Mesenchymal stem cell (in vitro differentiated cells and primary cell): ENCODE measurements around the gene MRPL34.

Experiments used
- DNase-seq: peaks from one replicate; pipeline ENCODE4 v3.0.0-alpha.2; 2013
- H2AFZ ChIP-seq: one replicate; pipeline ENCODE4 v1.6.1; 2013; ENCODE audit warnings: low read depth, mild to moderate bottlenecking, control low read depth, inconsistent platforms, low read length, moderate library complexity
- H2AK5ac ChIP-seq: 2 replicates; pipeline ENCODE4 v1.6.1; 2013; ENCODE audit warnings: low read length, moderate library complexity, mild to moderate bottlenecking, inconsistent platforms; ENCODE audit not compliant: severe bottlenecking
- H2BK120ac ChIP-seq: one replicate; pipeline ENCODE4 v1.6.1; 2013; ENCODE audit warnings: low read depth, mild to moderate bottlenecking, inconsistent platforms, low read length, moderate library complexity
- H2BK12ac ChIP-seq, 2 experiments: one replicate each; pipeline ENCODE4 v1.6.1; 2013; ENCODE audit warnings: inconsistent platforms in 2 of 2, low read length in 2 of 2, mild to moderate bottlenecking in 2 of 2, moderate library complexity in 2 of 2, control low read depth in 1 of 2
- H2BK15ac ChIP-seq: one replicate; pipeline ENCODE4 v1.6.1; 2013; ENCODE audit warnings: mild to moderate bottlenecking, low read depth, inconsistent platforms; ENCODE audit not compliant: poor library complexity, severe bottlenecking
- H2BK5ac ChIP-seq: 2 replicates; pipeline ENCODE4 v1.6.1; 2013; ENCODE audit warnings: low read depth, mild to moderate bottlenecking, low read length, control low read depth, inconsistent platforms; ENCODE audit not compliant: poor library complexity, severe bottlenecking
- H3K14ac ChIP-seq, 2 experiments: one replicate each; pipeline ENCODE4 v1.6.1; 2013; ENCODE audit warnings: inconsistent platforms in 2 of 2, low read length in 2 of 2, control low read depth in 1 of 2, mild to moderate bottlenecking in 1 of 2, moderate library complexity in 1 of 2
- H3K18ac ChIP-seq, 2 experiments: one replicate each; pipeline ENCODE4 v1.6.1; 2013; ENCODE audit warnings: inconsistent platforms in 2 of 2, low read length in 2 of 2, control low read depth in 1 of 2, low read depth in 1 of 2, mild to moderate bottlenecking in 1 of 2
- H3K23ac ChIP-seq, 2 experiments: one replicate each; pipeline ENCODE4 v1.6.1; 2013; ENCODE audit warnings: inconsistent platforms in 2 of 2, low read length in 2 of 2, mild to moderate bottlenecking in 2 of 2, moderate library complexity in 2 of 2, control low read depth in 1 of 2
- H3K27ac ChIP-seq: 2 replicates; pipeline ENCODE4 v1.5.1; 2013; ENCODE audit warnings: mild to moderate bottlenecking, moderate library complexity, low read length, control low read depth, inconsistent platforms; ENCODE audit not compliant: poor library complexity, severe bottlenecking
- H3K27me3 ChIP-seq, 2 experiments: 2 replicates each; pipeline versions ENCODE4 v1.6.1 to v1.7.0; 2013; ENCODE audit warnings: low read length in 2 of 2, mild to moderate bottlenecking in 2 of 2, moderate library complexity in 2 of 2, control low read depth in 1 of 2, inconsistent platforms in 1 of 2; ENCODE audit not compliant: control insufficient read depth in 1 of 2, insufficient read depth in 1 of 2
- H3K36me3 ChIP-seq, 2 experiments: 2 replicates each; pipeline versions ENCODE4 v1.6.1 to v1.7.0; 2013; ENCODE audit warnings: low read length in 2 of 2, control low read depth in 1 of 2, inconsistent platforms in 1 of 2, low read depth in 1 of 2, mild to moderate bottlenecking in 1 of 2; ENCODE audit not compliant: insufficient read depth in 2 of 2, control insufficient read depth in 1 of 2
- H3K4ac ChIP-seq, 2 experiments: one replicate each; pipeline ENCODE4 v1.6.1; 2013; ENCODE audit warnings: inconsistent platforms in 2 of 2, low read length in 2 of 2, mild to moderate bottlenecking in 2 of 2, moderate library complexity in 2 of 2, control low read depth in 1 of 2, low read depth in 1 of 2
- H3K4me1 ChIP-seq: 2 replicates; pipeline ENCODE4 v1.6.1; 2013; ENCODE audit warnings: low read depth, low read length, control low read depth; ENCODE audit not compliant: control insufficient read depth, insufficient read depth
- H3K4me2 ChIP-seq: 2 replicates; pipeline ENCODE4 v1.6.1; 2013; ENCODE audit warnings: low read length, mild to moderate bottlenecking, inconsistent platforms; ENCODE audit not compliant: poor library complexity, severe bottlenecking
- H3K4me3 ChIP-seq, 2 experiments: 2 replicates each; pipeline versions ENCODE4 v1.5.1 to v1.7.0; 2013; ENCODE audit warnings: low read length in 2 of 2, mild to moderate bottlenecking in 2 of 2, control low read depth in 1 of 2, low read depth in 1 of 2; ENCODE audit not compliant: insufficient read depth in 1 of 2
- H3K79me1 ChIP-seq: replicated peaks from 2 replicates; pipeline ENCODE4 v1.6.1; 2013; ENCODE audit warnings: mild to moderate bottlenecking, control low read depth, low read length, inconsistent platforms; ENCODE audit not compliant: poor library complexity, severe bottlenecking
- H3K9ac ChIP-seq: 2 replicates; pipeline ENCODE4 v1.7.0; 2013; ENCODE audit warnings: mild to moderate bottlenecking, low read length, moderate library complexity
- H3K9me3 ChIP-seq: 2 replicates; pipeline ENCODE4 v1.7.0; 2013; ENCODE audit warnings: mild to moderate bottlenecking, low read length; ENCODE audit not compliant: control insufficient read depth
- H4K8ac ChIP-seq: one replicate; pipeline ENCODE4 v1.6.1; 2013; ENCODE audit warnings: inconsistent platforms, mild to moderate bottlenecking, low read length, moderate library complexity
- H4K91ac ChIP-seq: one replicate; pipeline ENCODE4 v1.6.1; 2013; ENCODE audit warnings: mild to moderate bottlenecking, low read length, inconsistent platforms
- WGBS: methylation state at CpG from one replicate; pipeline ENCODE4 v1.1.7; 2013; ENCODE audit warnings: mixed read lengths; 5-methylcytosine and 5-hydroxymethylcytosine counted together

The MRPL34 gene

GRCh38 chr19:17307876-17308377, 2.3 kb downstream of the MRPL34 start:
- no peak overlapping the region for H3K4ac ChIP-seq
- no peak overlapping the region for H4K8ac ChIP-seq
- no peak overlapping the region for H3K4me2 ChIP-seq
- 91% methylated on average over 8 of the region's 8 CpGs for WGBS
- H3K14ac ChIP-seq = no peak overlapping the region
- H2AK5ac ChIP-seq = no peak overlapping the region
- H3K9ac ChIP-seq = no peak overlapping the region
- peaks cover 0 to 9% of the 10 kb centered on the region in 2 experiments for H3K36me3 ChIP-seq
- H4K91ac ChIP-seq = no peak overlapping the region
- no peak overlapping the region for H3K4me3 ChIP-seq
- H2BK15ac ChIP-seq = no peak overlapping the region
- no peak overlapping the region for H3K18ac ChIP-seq
- no peak overlapping the region for H3K23ac ChIP-seq
- no peaks in the 10 kb centered on the region for H3K27me3 ChIP-seq
- no peak overlapping the region for H2BK120ac ChIP-seq
- H3K27ac ChIP-seq = no peak overlapping the region
- no peak for DNase-seq
- peaks cover 48% of the 10 kb centered on the region for H3K4me1 ChIP-seq
- peak overlapping the region in 1 of 2 experiments; percentile 45 for H2BK12ac ChIP-seq
- H2BK5ac ChIP-seq = no peak overlapping the region
- no peaks in the 10 kb centered on the region for H3K9me3 ChIP-seq
- peaks cover 13% of the 10 kb centered on the region for H3K79me1 ChIP-seq
- no peak overlapping the region for H2AFZ ChIP-seq

GRCh38 chr19:17309198-17309964, 3.7 kb downstream of the MRPL34 start, which contains the start of gene DDA1:
TSS of gene DDA1 (plus strand) at chr19:17309563. CDS start at chr19:17309655, 92 bp downstream.
- peak within 1 kb of the TSS; percentile 86 for H2BK15ac ChIP-seq
- peak within 1 kb of the TSS; percentile 97 for H3K9ac ChIP-seq
- DNase-seq = peak; percentile 100
- under 1% methylated on average over 40 of the region's 46 CpGs for WGBS
- peak within 1 kb of the TSS; percentile 4 for H2BK5ac ChIP-seq
- peaks cover 23% of the 10 kb centered on the region for H3K79me1 ChIP-seq
- peak within 1 kb of the TSS; percentile 82 for H3K4me2 ChIP-seq
- H3K4me1 ChIP-seq = peaks cover 41% of the 10 kb centered on the region
- H3K14ac ChIP-seq = peak within 1 kb of the TSS; percentile 71 to 79
- H2AK5ac ChIP-seq = peak within 1 kb of the TSS; percentile 31
- peak within 1 kb of the TSS; percentile 64 to 99 for H3K4ac ChIP-seq
- H3K18ac ChIP-seq = peak within 1 kb of the TSS; percentile 89 to 95
- no peaks in the 10 kb centered on the region for H3K9me3 ChIP-seq
- peak within 1 kb of the TSS; percentile 92 for H4K91ac ChIP-seq
- no peak within 1 kb of the TSS for H2AFZ ChIP-seq
- peaks cover 9 to 22% of the 10 kb centered on the region in 2 experiments for H3K36me3 ChIP-seq
- peak within 1 kb of the TSS; percentile 38 for H3K27ac ChIP-seq
- H2BK12ac ChIP-seq = peak within 1 kb of the TSS in 1 of 2 experiments; percentile 24
- peak within 1 kb of the TSS; percentile 85 to 93 for H3K4me3 ChIP-seq
- peak within 1 kb of the TSS; percentile 84 for H2BK120ac ChIP-seq
- peak within 1 kb of the TSS; percentile 93 for H4K8ac ChIP-seq
- no peak within 1 kb of the TSS for H3K23ac ChIP-seq
- no peaks in the 10 kb centered on the region for H3K27me3 ChIP-seq

GRCh38 chr19:17309965-17310461, 4.3 kb downstream of the MRPL34 start:
- WGBS = 8% methylated on average over 18 of the region's 23 CpGs
- H3K23ac ChIP-seq = no peak overlapping the region
- DNase-seq = no peak

More at GRCh38 chr19:17309965-17310461, 4.3 kb downstream of the MRPL34 start:
- H2AK5ac ChIP-seq = peak overlapping the region; percentile 31
- H3K36me3 ChIP-seq = peaks cover 15 to 27% of the 10 kb centered on the region in 2 experiments
- H4K91ac ChIP-seq = no peak overlapping the region
- H4K8ac ChIP-seq = peak overlapping the region; percentile 93
- H3K14ac ChIP-seq = peak overlapping the region; percentile 71 to 79
- H3K4me2 ChIP-seq = peak overlapping the region; percentile 82
- peak overlapping the region; percentile 89 to 95 for H3K18ac ChIP-seq
- H2AFZ ChIP-seq = no peak overlapping the region
- peak overlapping the region; percentile 4 for H2BK5ac ChIP-seq
- no peaks in the 10 kb centered on the region for H3K27me3 ChIP-seq
- H3K9me3 ChIP-seq = no peaks in the 10 kb centered on the region
- peak overlapping the region; percentile 64 to 99 for H3K4ac ChIP-seq
- peaks cover 27% of the 10 kb centered on the region for H3K79me1 ChIP-seq
- H2BK15ac ChIP-seq = no peak overlapping the region
- no peak overlapping the region for H2BK120ac ChIP-seq
- peak overlapping the region; percentile 38 for H3K27ac ChIP-seq
- peaks cover 35% of the 10 kb centered on the region for H3K4me1 ChIP-seq
- no peak overlapping the region for H2BK12ac ChIP-seq
- H3K9ac ChIP-seq = peak overlapping the region; percentile 97
- H3K4me3 ChIP-seq = peak overlapping the region; percentile 85 to 93
